Measurements from ENCODE around the gene HSDL1. TPM values are rescaled to one million over a fixed set of nuclear protein-coding genes. Genes with fewer than 3 reads are reported as not detected.

HSDL1 gene
- total RNA-seq, 1 donor from 2014 or later = 50.2 TPM

DNA sequence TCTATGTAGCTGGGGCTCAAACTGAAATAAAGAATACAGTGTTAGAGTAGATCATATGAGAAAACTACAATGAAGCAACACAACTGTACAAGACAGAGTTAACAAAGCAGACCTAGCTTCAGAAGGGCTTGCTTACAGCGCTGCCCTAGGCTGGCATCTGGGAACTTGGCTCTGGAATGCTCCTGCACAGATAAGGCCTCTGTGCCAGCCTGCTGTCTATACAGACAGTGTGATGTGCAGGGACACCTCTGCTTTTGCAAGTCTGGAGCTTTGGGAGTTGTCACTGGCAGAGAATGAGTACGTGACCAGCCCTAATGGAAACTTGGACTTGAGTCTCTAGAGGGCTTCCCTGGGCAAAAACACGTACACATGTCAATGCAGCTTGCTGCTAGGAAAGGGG lies 70.3 kb downstream of the HSDL1 start:
- no peak for DNase-seq (ENCODE audit: low spot score)
- Mint-ChIP-seq H3K27ac (ENCODE audit: unreplicated experiment) (no peak overlapping the region), H3K9me3 (ENCODE audit: unreplicated experiment) (no peaks in the 10 kb centered on the region), H3K4me1 (ENCODE audit: unreplicated experiment) (peaks cover 1% of the 10 kb centered on the region), H3K36me3 (ENCODE audit: low read depth, unreplicated experiment) (peaks cover 22% of the 10 kb centered on the region), H3K27me3 (ENCODE audit: unreplicated experiment) (no peaks in the 10 kb centered on the region), H3K4me3 (ENCODE audit: unreplicated experiment) (no peak overlapping the region)
- TF ChIP-seq, protein P1, sequence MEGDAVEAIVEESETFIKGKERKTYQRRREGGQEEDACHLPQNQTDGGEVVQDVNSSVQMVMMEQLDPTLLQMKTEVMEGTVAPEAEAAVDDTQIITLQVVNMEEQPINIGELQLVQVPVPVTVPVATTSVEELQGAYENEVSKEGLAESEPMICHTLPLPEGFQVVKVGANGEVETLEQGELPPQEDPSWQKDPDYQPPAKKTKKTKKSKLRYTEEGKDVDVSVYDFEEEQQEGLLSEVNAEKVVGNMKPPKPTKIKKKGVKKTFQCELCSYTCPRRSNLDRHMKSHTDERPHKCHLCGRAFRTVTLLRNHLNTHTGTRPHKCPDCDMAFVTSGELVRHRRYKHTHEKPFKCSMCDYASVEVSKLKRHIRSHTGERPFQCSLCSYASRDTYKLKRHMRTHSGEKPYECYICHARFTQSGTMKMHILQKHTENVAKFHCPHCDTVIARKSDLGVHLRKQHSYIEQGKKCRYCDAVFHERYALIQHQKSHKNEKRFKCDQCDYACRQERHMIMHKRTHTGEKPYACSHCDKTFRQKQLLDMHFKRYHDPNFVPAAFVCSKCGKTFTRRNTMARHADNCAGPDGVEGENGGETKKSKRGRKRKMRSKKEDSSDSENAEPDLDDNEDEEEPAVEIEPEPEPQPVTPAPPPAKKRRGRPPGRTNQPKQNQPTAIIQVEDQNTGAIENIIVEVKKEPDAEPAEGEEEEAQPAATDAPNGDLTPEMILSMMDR (IDR thresholded peaks at IDR 0.05; ENCODE audit: unreplicated experiment) = no peak

Other genes starting within 250 kb of the HSDL1 start
- 3.0 TPM for gene MLYCD, start 246.1 kb downstream of the HSDL1 start, total RNA-seq (ENCODE audit: unreplicated experiment)
- 0.31 TPM for gene OSGIN1, start 191.9 kb downstream of the HSDL1 start, total RNA-seq (ENCODE audit: unreplicated experiment)
- 1.2 TPM for gene NECAB2, start 176.9 kb downstream of the HSDL1 start, total RNA-seq (ENCODE audit: unreplicated experiment)
- gene SLC38A8, start 102.4 kb downstream of the HSDL1 start, total RNA-seq (ENCODE audit: unreplicated experiment) = not detected
- 79.7 TPM for gene MBTPS1, start 28.2 kb downstream of the HSDL1 start, total RNA-seq (ENCODE audit: unreplicated experiment)
- gene DNAAF1, start 131 bp upstream of the HSDL1 start, total RNA-seq (ENCODE audit: unreplicated experiment) = 0.18 TPM
- 73.6 TPM for gene TAF1C, start 41.9 kb upstream of the HSDL1 start, total RNA-seq (ENCODE audit: unreplicated experiment)
- 0.87 TPM for gene ADAD2, start 46.0 kb upstream of the HSDL1 start, total RNA-seq (ENCODE audit: unreplicated experiment)
- gene KCNG4, start 94.8 kb upstream of the HSDL1 start, total RNA-seq (ENCODE audit: unreplicated experiment) = not detected
- gene WFDC1, start 149.7 kb upstream of the HSDL1 start, total RNA-seq (ENCODE audit: unreplicated experiment) = not detected
- 2.7 TPM for gene ATP2C2, start 223.4 kb upstream of the HSDL1 start, total RNA-seq (ENCODE audit: unreplicated experiment)

All from endothelial cell (in vitro differentiated cells).